KMS-11 (cell line): Measurements from ENCODE around the gene SPAG6.
"Not testable (repeated sequence)": the region's sequence is repeated elsewhere in the genome, so short reads cannot be mapped to it uniquely, and the experiment has no call there.

Experiments used
- H2AFZ ChIP-seq: fragments of 200-600 bp; sonication (generic); 2 replicates; pipeline ENCODE4 v1.6.1; 2016; ENCODE audit warnings: antibody characterized with exemption, mixed run types, low read depth
- H3K27ac ChIP-seq: fragments of 200-600 bp; sonication (generic); 2 replicates; pipeline ENCODE4 v1.6.1; 2016; ENCODE audit warnings: mild to moderate bottlenecking, mixed run types
- H3K27me3 ChIP-seq: fragments of 200-600 bp; sonication (generic); 2 replicates; pipeline ENCODE4 v1.6.1; 2017; ENCODE audit warnings: mild to moderate bottlenecking, low read depth, mixed run types, moderate library complexity; ENCODE audit not compliant: insufficient read depth
- H3K36me3 ChIP-seq: fragments of 200-600 bp; sonication (generic); 2 replicates; pipeline ENCODE4 v1.6.1; 2017; ENCODE audit warnings: mild to moderate bottlenecking, mixed run types; ENCODE audit not compliant: insufficient read depth
- H3K4me1 ChIP-seq: fragments of 200-600 bp; sonication (generic); 2 replicates; pipeline ENCODE4 v1.6.1; 2016; ENCODE audit warnings: mild to moderate bottlenecking, low read depth, mixed run types; ENCODE audit not compliant: poor library complexity, severe bottlenecking
- H3K4me2 ChIP-seq: fragments of 200-600 bp; sonication (generic); 2 replicates; pipeline ENCODE4 v1.7.0; 2016; ENCODE audit warnings: mild to moderate bottlenecking, mixed run types
- H3K4me3 ChIP-seq: fragments of 200-600 bp; sonication (generic); IDR thresholded peaks from 2 replicates; pipeline ENCODE4 v1.6.1; 2017; ENCODE audit warnings: low read depth, low read length, mixed read lengths; ENCODE audit not compliant: insufficient read depth
- H3K79me2 ChIP-seq: fragments of 200-600 bp; sonication (generic); 2 replicates; pipeline ENCODE4 v1.6.1; 2016; ENCODE audit warnings: low read depth, mixed run types; ENCODE audit not compliant: insufficient read depth
- H3K9ac ChIP-seq: fragments of 200-600 bp; sonication (generic); 2 replicates; pipeline ENCODE4 v1.6.1; 2016; ENCODE audit warnings: mild to moderate bottlenecking, mixed run types
- H4K20me1 ChIP-seq: fragments of 200-600 bp; sonication (generic); 2 replicates; pipeline ENCODE4 v1.6.1; 2016; ENCODE audit warnings: mild to moderate bottlenecking, mixed run types; ENCODE audit not compliant: insufficient read depth
- CTCF ChIP-seq: fragments of 200-600 bp; sonication (generic); conservative IDR thresholded peaks from 2 replicates; pipeline ENCODE4 v1.6.1; 2017; ENCODE audit warnings: low read depth, mild to moderate bottlenecking, antibody characterized with exemption, low read length, moderate library complexity, mixed read lengths

Gene SPAG6

GRCh38 chr10:22356324-22356873, 11.1 kb downstream of the SPAG6 start:
- no peak overlapping the region for H2AFZ ChIP-seq
- no peaks in the 10 kb centered on the region for H3K27me3 ChIP-seq
- no peaks in the 10 kb centered on the region for H3K36me3 ChIP-seq
- H3K4me1 ChIP-seq: no peaks in the 10 kb centered on the region
- H3K4me3 ChIP-seq: no peak overlapping the region
- no peak overlapping the region for H3K27ac ChIP-seq
- H3K79me2 ChIP-seq: no peaks in the 10 kb centered on the region
- H3K9ac ChIP-seq: no peak overlapping the region
- no peak for TF ChIP-seq CTCF
- H3K4me2 ChIP-seq: no peak overlapping the region
- no peaks in the 10 kb centered on the region for H4K20me1 ChIP-seq

GRCh38 chr10:22357770-22358169, 12.5 kb downstream of the SPAG6 start:
- not testable (repeated sequence) for H3K27me3 ChIP-seq

GRCh38 chr10:22363305-22363704, 18.0 kb downstream of the SPAG6 start:
- Histone ChIP-seq H3K79me2 (no peaks in the 10 kb centered on the region), H4K20me1 (no peaks in the 10 kb centered on the region), H2AFZ (no peak overlapping the region), H3K27ac (no peak overlapping the region), H3K9ac (no peak overlapping the region), H3K4me2 (no peak overlapping the region), H3K27me3 (no peaks in the 10 kb centered on the region), H3K4me3 (no peak overlapping the region), H3K4me1 (peaks cover 35% of the 10 kb centered on the region), H3K36me3 (no peaks in the 10 kb centered on the region)
- TF ChIP-seq CTCF: no peak

More at GRCh38 chr10:22357770-22358169, 12.5 kb downstream of the SPAG6 start:
- H3K4me2 ChIP-seq, H3K79me2 ChIP-seq, H3K36me3 ChIP-seq, H4K20me1 ChIP-seq, H3K4me1 ChIP-seq, H3K27ac ChIP-seq, H3K4me3 ChIP-seq, H3K9ac ChIP-seq, H2AFZ ChIP-seq: not testable (repeated sequence)

- no peak for TF ChIP-seq CTCF
- H3K27ac ChIP-seq: no peak overlapping the region
Measured at GRCh38 chr10:22364407-22365140, 19.3 kb downstream of the SPAG6 start.

GRCh38 chr10:22365233-22365632, 19.9 kb downstream of the SPAG6 start:
- Histone ChIP-seq H3K4me3 (no peak overlapping the region), H2AFZ (no peak overlapping the region), H4K20me1 (no peaks in the 10 kb centered on the region), H3K36me3 (no peaks in the 10 kb centered on the region), H3K27me3 (no peaks in the 10 kb centered on the region), H3K4me2 (no peak overlapping the region), H3K27ac (no peak overlapping the region), H3K4me1 (peaks cover 37% of the 10 kb centered on the region), H3K9ac (no peak overlapping the region), H3K79me2 (no peaks in the 10 kb centered on the region)
- TF ChIP-seq CTCF: no peak

More at GRCh38 chr10:22364407-22365140, 19.3 kb downstream of the SPAG6 start:
- Histone ChIP-seq H3K4me2 (no peak overlapping the region), H2AFZ (no peak overlapping the region), H3K36me3 (no peaks in the 10 kb centered on the region), H3K9ac (no peak overlapping the region), H4K20me1 (no peaks in the 10 kb centered on the region), H3K79me2 (no peaks in the 10 kb centered on the region), H3K27me3 (no peaks in the 10 kb centered on the region), H3K4me3 (no peak overlapping the region), H3K4me1 (peaks cover 35% of the 10 kb centered on the region)
